HG02678 (cell line): Measurements from ENCODE around the gene HBQ1.
"Not testable (repeated sequence)": the region's sequence is repeated elsewhere in the genome, so short reads cannot be mapped to it uniquely, and the experiment has no call there.

ENCODE experiments used
- ATAC-seq: cut with Tn5 transposase; IDR thresholded peaks from one replicate; pipeline ENCODE4 v1.9.1; 2021; ENCODE audit warnings: mild to moderate bottlenecking, moderate library complexity; ENCODE audit not compliant: unreplicated experiment

The HBQ1 gene

DNA sequence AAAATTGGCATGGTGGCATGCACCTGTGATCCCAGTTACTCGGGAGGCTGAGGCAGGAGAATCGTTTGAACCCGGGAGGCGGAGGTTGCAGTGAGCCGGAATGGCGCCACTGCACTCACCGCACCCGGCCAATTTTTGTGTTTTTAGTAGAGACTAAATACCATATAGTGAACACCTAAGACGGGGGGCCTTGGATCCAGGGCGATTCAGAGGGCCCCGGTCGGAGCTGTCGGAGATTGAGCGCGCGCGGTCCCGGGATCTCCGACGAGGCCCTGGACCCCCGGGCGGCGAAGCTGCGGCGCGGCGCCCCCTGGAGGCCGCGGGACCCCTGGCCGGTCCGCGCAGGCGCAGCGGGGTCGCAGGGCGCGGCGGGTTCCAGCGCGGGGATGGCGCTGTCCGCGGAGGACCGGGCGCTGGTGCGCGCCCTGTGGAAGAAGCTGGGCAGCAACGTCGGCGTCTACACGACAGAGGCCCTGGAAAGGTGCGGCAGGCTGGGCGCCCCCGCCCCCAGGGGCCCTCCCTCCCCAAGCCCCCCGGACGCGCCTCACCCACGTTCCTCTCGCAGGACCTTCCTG lies at the start of gene HBQ1:
TSS of gene HBQ1 (plus strand) at position 359 of the 575 bp plus-strand sequence. CDS start at position 387, 28 bp downstream.
- ATAC-seq, result no peak

DNA sequence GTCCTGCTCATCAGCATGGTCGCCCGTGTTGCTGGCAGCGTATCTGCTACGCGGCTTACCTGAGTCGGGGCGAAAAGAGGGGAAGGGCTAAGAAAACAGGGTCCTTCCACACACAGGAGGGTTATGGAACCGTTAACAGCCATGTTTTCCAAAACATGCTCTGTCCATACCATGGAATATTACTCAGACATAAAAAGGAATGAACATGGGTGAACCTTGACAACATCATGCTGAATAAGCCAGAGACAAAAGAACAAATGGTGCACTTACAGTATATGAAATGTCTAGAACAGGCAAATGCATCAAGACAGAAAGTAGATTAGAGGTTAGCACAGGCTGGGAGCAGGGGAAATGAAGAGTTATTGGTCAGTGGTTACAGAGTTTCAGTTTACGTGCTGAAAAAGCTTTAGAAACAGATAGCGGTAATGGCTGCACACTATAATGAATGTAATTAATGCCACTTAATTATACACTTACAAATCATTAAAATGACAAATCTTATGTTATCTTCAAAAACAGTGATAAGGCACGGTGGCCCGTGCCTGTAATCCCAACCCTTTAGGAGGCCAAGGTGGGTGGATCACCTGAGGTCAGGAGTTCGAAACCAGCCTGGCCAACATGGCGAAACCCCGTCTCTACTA lies 49.6 kb upstream of the HBQ1 start:
- ATAC-seq, result no peak

DNA sequence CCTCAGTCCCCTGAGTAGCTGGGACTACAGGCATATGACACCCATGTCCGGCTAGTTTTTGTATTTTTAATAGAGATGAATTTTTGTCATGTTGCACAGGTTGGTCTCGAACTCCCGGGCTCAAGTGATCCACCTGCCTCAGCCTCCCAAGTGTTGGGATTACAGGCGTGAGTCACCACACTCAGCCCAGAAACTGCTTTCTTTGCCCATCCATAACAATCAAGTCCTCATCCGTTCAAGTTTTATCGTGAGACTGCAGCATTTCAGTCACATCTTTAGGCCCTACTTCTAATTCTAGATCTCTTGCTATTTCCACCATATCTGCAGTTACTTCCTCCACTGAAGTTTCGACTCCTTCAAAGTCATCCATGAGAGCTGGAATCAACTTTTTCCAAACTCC lies 48.1 kb upstream of the HBQ1 start:
- no peak for ATAC-seq

DNA sequence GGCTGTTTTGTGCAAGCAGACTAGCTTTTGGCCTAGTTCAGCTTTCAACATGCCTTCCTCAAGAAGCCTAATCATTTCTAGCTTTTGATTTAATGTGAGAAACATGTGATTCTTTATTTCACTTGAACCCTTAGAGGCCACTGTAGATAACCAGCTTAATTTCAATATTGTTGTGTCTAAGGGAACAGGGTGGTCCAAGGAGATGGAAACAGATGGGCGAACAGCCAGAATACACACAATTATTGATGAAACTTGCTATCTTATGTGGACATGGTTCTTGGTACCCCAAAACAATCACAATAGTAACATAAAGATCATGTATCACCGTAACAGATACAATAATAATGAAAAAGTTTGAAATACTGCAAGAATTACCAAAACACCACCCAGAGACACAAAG lies 46.5 kb upstream of the HBQ1 start:
- ATAC-seq, result no peak

DNA sequence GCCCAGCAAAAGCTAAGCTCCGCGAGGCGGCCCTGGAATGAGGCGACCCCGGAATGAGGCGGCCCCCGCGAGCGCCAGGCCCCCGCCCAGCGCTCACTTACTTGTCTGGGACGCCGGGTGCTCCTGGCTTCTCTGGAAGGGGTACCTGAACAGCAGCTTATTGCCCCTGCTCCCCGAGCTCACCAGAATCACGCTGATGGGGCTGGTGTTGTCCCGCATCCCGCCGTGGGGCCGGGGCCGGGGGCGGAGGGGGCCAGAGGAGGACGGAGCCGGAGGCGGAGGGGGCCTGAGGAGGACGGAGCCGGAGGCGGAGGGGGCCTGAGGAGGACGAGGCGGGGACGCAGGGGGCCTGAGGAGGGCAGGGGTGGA lies 42.2 kb upstream of the HBQ1 start:
- no peak for ATAC-seq

DNA sequence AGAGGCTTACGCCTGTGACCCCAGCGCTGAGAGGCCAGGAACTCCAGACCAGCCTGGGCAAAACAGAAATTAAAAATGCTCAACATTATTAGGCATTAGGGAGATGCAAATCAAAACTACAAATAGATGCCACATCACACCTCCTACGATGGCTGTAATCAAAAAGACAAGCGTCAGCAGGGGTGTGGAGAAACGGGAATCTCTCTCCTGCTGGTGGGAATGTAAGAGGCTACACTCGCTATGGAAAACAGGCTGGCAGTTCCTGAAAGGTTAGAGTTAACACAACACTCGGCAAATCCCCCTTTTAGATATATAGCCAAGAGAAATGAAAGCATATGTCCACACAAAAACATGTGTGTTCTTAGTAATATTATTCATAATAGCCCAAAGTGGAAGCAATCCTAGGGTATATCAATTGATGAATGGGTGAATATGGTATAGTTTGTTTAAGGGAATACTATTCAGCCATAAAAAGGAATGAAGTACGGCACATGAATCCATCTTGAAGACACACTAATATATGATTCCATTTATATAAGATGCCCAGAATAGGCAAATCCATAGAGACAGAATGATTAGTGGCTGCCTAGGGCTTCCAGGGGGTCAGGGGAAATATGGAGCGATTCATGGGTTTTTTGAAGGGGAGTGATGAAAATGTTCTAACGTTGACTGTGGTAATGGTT lies 39.9 kb upstream of the HBQ1 start:
- ATAC-seq, result no peak

DNA sequence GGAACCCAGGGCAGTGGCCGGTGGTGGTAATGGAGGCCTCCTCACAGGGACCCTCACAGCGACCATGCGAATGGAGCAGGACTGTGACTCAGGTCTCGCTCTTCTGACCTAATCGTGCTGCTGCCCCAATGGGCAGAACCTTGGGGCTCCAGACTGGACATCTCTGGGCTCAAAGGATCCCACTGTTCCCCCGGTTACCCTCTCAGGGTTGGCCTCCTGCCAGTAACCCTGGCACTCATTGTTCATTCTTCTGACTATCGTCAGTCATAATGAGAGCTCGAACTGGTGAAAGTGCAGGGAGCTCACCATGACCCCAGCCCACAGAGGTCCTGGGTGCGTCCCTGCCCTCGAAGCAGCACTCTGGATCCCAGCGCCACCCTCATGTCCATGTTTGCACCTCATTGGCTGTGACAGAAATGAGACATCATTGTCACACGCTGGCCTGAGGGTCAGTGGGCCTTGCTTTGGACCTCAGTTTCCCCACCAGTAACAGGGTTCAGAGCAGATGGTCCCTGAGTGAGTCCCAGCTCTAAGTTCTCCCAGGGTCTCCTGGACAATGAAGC lies 37.8 kb upstream of the HBQ1 start:
- ATAC-seq, result no peak

DNA sequence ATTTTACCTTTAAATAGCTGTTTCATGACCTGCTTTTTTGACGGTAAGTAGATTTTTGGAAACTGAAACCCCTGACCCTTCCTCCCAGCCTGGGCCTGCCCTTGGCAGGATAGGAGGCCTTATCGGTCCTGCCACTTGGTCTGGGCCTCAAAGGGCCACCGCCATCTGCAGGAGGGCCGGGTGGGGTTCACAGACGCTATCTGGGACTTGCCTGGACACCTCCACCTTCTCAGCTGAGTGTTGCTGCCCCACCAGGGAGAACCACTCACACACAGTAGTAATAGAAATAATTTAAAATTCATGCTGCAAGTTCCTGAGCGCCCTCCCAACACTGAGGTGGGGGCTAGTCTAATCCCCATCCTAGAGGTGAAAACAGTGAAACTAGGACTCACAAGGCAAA lies 37.2 kb upstream of the HBQ1 start:
- ATAC-seq, result no peak

DNA sequence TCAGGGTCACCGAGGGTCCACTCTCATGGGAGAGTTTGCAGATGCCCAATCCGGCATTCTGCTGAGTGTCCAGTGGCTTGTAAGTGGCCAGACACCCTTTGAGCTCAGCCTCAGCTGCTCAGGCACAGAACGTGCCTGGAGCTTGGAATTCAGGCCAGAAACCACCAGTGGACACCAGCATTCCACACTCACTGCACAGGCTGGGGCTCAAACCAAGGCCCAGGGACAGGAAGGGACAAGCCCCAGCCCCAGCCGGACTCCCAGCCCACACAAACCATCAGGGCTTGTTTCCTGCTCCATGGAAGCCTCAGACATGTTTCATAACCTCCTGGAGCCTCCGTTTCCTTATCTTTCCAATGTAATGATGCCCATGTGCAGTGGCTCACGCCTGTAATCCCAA lies 36.8 kb upstream of the HBQ1 start:
- ATAC-seq, result no peak

DNA sequence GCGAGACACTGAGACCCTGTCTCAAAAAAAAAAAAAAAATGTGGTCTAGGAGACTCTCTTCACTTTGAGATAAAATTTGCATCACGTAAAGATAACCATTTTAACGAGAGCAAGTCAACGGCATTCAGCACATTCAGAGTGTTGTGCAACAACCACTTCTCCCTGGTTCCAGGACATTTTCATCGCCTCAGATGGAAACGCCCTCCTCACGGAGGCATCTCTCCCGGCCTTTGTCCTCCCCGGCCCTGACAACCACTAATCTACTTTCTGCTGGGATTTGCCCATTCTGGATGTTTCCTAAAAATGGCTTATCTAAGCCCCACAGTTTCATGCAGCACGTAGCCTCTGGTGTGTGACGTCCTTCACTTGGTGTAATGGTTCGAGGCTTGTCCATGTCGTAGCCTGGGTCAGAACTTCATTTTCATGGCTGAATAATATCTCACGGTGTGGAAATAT lies 35.4 kb upstream of the HBQ1 start:
- ATAC-seq, result no peak

DNA sequence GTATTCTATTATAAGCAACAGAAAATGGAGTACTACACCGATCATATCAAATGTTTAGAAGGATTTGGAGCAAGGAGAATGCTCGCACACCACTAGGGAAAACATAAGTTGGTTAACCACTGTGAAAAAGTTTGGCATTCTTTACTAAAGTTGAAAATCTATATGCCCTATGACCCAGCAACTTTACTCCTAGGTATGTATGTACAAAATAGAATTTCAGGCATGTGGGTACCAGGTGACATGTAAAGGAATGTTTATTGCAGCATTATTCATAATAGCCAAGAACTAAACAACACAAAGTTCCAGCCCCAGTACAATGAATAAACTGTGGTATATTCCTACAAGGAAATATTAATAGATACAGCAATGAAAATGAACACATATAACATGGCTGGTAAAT lies 33.6 kb upstream of the HBQ1 start:
- ATAC-seq, result no peak

DNA sequence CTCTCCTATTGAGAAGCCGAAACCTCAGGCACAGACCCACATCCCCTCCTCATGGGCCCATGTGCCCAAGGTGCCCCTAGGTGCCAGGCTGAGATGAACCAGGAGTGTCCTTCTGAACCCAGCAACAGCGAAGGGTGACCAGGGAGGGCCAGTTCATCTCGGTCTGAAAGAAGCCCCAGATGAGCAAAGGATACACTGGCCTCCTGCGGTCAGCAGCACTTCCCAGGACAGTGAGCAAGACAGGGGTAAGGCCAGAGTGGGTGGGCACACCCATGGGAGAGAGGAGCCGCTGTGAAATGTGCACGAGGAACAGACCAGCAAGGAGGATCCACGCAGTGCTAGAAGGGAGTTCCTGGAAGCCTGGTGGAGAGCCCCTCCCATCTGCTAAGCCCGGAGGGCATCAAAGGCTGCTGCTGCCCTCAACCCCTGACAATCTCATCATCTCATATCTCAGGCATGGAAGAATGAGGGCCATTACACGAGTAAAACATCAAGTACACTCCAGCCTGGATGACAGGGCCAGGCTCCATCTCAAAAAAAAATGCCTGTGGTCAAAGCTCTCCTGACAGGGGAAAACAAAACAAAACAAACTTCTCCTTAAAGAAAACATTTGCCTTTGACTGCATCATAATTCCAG lies 31.1 kb upstream of the HBQ1 start:
- no peak for ATAC-seq

DNA sequence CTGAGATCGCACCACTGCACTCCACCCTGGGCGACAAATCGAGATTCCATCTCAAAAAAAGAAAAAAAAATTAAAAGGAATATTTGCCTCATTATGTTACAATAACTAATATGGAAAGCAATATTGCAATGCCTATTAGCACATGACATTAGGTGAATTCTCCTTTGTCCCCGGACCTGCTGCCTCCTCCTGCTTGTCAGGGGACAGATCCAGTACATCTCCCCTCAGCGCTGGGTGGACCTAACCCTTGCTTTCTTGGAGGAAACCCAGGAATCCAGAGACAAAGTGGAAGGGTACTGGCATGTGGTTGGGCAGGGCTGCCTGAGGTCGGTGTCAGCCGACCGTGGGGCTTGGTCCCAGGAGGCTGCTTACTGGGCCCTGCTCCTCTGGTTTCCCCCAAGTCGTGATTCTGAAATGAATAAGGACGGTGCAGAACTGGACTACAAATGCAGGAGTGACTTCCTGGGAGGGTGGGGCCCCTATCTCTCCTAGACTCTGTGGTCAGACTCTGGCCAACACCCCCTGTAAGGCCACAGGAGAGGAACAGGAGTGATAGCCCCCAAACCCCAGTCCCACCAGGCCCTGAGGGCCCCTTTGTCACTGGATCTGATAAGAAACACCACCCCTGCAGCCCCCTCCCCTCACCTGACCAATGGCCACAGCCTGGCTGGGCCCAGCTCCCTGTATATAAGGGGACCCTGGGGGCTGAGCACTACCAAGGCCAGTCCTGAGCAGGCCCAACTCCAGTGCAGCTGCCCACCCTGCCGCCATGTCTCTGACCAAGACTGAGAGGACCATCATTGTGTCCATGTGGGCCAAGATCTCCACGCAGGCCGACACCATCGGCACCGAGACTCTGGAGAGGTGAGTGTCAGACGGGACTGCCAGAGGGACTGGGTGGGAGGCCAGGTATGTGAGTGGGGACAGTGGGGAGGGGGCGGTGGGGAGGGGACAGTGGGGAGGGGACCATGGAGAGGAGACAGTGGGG lies 27.8 kb upstream of the HBQ1 start, which contains the start of gene HBZ:
TSS of gene HBZ (plus strand) at position 504 of the 988 bp plus-strand sequence. CDS start at position 770, 266 bp downstream.
- ATAC-seq, result no peak

DNA sequence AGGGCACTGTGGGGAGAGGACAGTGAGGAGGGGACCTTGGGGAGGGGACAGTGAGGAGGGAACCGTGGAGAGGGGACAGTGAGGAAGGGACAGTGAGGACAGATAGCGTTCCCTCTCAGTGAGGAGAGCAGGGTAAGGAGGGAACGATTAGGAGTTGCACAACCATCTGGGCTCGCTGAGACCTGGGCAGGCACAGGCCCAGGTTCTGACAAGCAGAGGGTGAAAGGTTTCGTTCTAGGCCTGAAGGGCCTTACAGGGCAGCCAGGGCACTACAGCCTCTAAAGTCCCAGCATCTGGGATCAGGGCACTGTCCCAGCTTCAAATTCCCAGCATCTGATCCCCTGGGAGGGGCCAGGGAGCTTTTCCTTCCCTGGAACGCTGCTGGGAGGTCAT lies 27.1 kb upstream of the HBQ1 start:
- not testable (repeated sequence) for ATAC-seq

DNA sequence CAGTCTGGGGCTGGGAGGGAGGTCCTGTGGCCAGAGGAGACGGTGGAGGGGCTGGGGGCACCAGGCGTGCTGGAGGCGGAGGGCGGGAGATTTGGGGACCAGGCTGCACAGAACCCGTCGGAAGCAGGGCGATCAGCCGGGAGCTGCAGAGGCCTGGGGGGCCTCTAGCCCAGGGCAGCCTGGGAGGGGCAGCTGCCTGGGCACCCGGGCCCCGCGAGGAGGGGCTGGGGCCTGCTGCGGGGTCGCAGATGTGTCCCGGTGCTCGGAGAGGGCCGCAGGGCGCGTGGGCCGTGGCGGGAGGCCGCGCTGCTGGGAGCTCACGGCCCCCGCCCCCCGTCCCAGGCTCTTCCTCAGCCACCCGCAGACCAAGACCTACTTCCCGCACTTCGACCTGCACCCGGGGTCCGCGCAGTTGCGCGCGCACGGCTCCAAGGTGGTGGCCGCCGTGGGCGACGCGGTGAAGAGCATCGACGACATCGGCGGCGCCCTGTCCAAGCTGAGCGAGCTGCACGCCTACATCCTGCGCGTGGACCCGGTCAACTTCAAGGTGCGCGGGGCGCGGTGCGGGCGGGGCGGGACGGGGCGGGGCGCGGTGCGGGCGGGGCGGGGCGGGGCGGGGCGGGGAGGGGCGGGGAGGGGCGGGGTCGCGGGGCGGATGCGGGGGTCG lies 26.6 kb upstream of the HBQ1 start:
- ATAC-seq, result not testable (repeated sequence)

DNA sequence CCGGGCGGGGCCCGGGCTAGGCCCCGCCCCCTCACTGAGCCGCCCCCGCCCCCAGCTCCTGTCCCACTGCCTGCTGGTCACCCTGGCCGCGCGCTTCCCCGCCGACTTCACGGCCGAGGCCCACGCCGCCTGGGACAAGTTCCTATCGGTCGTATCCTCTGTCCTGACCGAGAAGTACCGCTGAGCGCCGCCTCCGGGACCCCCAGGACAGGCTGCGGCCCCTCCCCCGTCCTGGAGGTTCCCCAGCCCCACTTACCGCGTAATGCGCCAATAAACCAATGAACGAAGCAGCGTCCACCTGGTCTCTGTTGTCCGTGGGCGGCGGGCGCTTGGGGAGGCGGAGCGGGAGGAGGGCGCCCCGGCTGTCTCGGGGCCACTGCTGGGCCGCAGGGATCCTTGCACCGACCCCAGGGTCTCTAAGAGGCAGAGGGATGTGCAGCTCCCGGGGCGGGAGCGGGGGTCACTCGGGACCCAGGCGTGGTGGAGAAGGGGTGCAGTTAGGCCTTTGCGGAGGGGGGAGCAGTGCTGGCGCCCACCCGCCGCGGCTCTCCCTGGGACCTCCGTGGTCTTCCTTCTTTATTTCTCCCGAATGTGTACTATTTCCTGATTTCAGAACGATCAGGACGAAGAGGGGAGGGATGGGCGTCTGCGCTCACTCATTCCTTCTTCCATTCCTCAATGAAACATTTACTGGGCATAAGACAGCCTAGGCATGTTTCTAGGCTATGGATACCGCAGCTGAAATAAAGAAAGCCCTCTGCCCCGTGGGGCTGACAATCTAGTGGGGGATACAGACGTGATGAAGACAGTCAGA lies 25.8 kb upstream of the HBQ1 start:
- ATAC-seq, result no peak

DNA sequence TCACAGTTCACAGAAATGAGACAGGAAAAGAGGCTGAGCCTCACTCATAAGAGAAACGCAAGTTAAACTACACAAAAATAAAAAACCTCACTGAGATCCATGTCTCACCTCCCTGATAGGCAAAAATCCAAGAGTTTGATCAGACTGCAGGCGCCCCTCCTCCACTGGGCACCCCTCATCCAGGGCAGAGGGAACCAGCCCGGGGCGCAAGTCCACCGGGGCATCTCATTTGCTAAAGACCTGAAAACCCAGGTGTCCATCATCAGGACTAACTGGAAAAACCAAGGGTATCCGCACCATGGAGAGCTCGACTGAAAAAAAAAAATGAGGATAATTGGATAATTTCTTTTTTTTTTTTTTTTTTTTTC lies 25.2 kb upstream of the HBQ1 start:
- ATAC-seq, result no peak

DNA sequence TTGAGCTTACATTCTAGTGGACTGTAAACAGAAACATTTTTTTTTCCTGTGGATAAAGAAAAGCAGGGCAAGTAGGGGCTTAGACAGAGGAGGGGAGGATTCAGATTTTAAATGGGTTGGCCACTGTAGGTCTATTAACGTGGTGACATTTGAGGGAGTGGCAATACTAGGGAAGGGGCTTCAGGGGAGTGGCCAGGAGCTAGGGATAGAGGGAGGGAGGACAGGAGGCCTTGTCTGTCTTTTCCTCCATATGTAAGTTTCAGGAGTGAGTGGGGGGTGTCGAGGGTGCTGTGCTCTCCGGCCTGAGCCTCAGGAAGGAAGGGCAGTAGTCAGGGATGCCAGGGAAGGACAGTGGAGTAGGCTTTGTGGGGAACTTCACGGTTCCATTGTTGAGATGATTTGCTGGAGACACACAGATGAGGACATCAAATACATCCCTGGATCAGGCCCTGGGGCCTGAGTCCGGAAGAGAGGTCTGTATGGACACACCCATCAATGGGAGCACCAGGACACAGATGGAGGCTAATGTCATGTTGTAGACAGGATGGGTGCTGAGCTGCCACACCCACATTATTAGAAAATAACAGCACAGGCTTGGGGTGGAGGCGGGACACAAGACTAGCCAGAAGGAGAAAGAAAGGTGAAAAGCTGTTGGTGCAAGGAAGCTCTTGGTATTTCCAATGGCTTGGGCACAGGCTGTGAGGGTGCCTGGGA lies 21.0 kb upstream of the HBQ1 start:
- no peak for ATAC-seq
